Lower leg skin (tissue), 4 donors: Measurements from ENCODE around the gene CSNK1G3. TPM values are rescaled to one million over a fixed set of nuclear protein-coding genes. Genes with fewer than 3 reads are reported as not detected.

ENCODE experiments used
- DNase-seq, 2 donors: peaks; one replicate each; pipeline ENCODE4 v3.0.0-alpha.2; 2019; ENCODE audit warnings: low spot score in 2 of 2
- H3K4me3 ChIP-seq: fragments of 200-600 bp; sonication (generic); 2 replicates; pipeline ENCODE4 v1.5.1; 2017; ENCODE audit warnings: mild to moderate bottlenecking, low read depth; ENCODE audit not compliant: poor library complexity, severe bottlenecking
- POLR2A ChIP-seq, 2 donors: fragments of 450-650 bp; IDR thresholded peaks; one replicate each; pipeline ENCODE4 v1.6.1; 2016 to 2017; ENCODE audit warnings: antibody characterized with exemption in 2 of 2, mild to moderate bottlenecking in 1 of 2, moderate library complexity in 1 of 2
- WGBS, 2 donors: methylation state at CpG; one replicate each; pipeline ENCODE4 v1.1.5; 2018; 5-methylcytosine and 5-hydroxymethylcytosine counted together
- intact Hi-C: fragments of 100-400 bp; cut with DNase I; formaldehyde crosslinking; loops from one replicate; pipeline ENCODE4 v1.15.0; 2023; ENCODE audit warnings: low total_unique reads
- total RNA-seq, 4 donors: library from RNA; depleted of rRNA; stranded (reverse); fragments of >200 nt; gene quantifications; one replicate each; pipeline ENCODE4 v1.1.0, GENCODE V29; 2016
- TF ChIP-seq, protein P1 (sequence below), 3 donors: fragments of 450-650 bp; IDR thresholded peaks; one replicate each; pipeline ENCODE4 v1.5.1; 2016; ENCODE audit warnings: antibody characterized with exemption in 3 of 3, mild to moderate bottlenecking in 3 of 3, moderate library complexity in 2 of 3

The CSNK1G3 gene
- total RNA-seq, 4 donors from 2014 or later, result 21.5 to 32.8 (median 25.1) TPM

DNA sequence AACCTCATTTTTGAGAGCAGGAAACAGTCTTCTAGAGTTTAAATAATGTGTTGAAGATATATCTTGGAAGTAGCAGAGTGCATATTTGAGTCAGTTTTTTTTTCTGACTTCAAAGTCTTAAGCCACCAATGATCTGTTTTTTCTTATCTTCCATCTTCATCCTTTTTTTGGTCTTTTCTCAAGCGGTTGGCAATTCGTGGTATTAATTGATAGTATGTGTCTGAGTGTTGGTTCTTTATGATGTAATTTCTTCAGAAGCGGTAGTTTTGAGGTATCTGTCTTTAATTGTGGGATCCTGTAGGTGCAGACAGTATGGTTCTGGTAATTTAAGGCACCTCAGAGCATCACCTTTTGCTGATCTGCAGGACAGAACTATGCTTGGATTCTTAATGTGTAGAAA is 3.9 kb downstream of the CSNK1G3 start:
- 80 to 85% methylated on average over 3 of the region's 3 CpGs for WGBS, 2 donors
- TF ChIP-seq, protein P1, sequence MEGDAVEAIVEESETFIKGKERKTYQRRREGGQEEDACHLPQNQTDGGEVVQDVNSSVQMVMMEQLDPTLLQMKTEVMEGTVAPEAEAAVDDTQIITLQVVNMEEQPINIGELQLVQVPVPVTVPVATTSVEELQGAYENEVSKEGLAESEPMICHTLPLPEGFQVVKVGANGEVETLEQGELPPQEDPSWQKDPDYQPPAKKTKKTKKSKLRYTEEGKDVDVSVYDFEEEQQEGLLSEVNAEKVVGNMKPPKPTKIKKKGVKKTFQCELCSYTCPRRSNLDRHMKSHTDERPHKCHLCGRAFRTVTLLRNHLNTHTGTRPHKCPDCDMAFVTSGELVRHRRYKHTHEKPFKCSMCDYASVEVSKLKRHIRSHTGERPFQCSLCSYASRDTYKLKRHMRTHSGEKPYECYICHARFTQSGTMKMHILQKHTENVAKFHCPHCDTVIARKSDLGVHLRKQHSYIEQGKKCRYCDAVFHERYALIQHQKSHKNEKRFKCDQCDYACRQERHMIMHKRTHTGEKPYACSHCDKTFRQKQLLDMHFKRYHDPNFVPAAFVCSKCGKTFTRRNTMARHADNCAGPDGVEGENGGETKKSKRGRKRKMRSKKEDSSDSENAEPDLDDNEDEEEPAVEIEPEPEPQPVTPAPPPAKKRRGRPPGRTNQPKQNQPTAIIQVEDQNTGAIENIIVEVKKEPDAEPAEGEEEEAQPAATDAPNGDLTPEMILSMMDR (IDR thresholded peaks at IDR 0.05), result no peak
- no peak for TF ChIP-seq POLR2A (IDR thresholded peaks at IDR 0.05)
- intact Hi-C loops, result no loop called here
- H3K4me3 ChIP-seq, result no peak overlapping the region
- no peak for DNase-seq

DNA sequence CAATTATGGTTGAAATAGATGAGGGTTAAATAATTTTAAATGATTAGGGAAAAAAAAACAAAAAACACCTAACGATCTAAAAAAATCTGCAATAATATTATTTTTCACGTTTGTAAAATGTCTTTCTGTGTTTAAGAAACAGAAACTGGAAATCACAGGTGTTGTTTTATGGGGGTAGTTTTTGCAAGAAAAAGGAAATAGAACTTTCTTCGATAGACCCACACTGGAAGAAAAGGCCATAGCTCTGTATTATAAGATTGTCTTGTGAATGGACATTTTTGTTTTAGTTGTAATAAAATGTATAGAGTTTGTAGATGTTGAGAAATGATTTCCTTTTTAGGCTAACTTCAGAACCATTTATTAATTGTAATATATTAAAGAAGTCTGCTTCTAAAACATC is 5.5 kb downstream of the CSNK1G3 start:
- TF ChIP-seq POLR2A (IDR thresholded peaks at IDR 0.05), result no peak
- TF ChIP-seq, protein P1 (IDR thresholded peaks at IDR 0.05), result no peak
- intact Hi-C loops, result no loop called here
- H3K4me3 ChIP-seq, result no peak overlapping the region
- no peak for DNase-seq
- 77 to 88% methylated on average over 3 of the region's 3 CpGs for WGBS, 2 donors

GRCh38 chr5:123518111-123518510 is 6.1 kb downstream of the CSNK1G3 start:
- intact Hi-C loops, result no loop called here
- no peak for DNase-seq

GRCh38 chr5:123520677-123521247 is 8.8 kb downstream of the CSNK1G3 start:
- TF ChIP-seq, protein P1 (IDR thresholded peaks at IDR 0.05), result no peak
- no peak for TF ChIP-seq POLR2A (IDR thresholded peaks at IDR 0.05)
- intact Hi-C loops, result no loop called here
- DNase-seq, result no peak
- H3K4me3 ChIP-seq, result no peak overlapping the region

More at GRCh38 chr5:123518111-123518510, 6.1 kb downstream of the CSNK1G3 start:
- H3K4me3 ChIP-seq, result no peak overlapping the region
- TF ChIP-seq POLR2A (IDR thresholded peaks at IDR 0.05), result no peak
- TF ChIP-seq, protein P1 (IDR thresholded peaks at IDR 0.05), result no peak

DNA sequence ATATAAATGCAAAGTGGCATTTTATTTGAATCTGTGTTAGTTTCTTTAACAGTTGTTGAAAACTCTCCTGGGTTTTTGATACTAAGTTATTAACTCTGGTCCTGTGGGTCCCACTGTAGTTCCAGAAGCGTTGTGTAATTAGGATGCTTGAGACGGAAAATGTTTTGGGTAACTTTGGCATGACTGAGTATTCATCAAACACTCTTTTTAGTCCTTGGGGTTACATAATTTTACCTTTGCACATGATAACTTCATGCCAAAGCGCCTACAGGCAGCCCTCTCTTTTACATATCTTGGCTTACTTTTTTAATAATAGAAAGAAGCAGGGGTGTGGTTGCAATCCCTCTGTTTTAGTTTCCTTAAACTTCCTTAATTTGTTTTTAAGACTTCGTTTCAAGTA is 12.2 kb downstream of the CSNK1G3 start:
- DNase-seq, result no peak
- intact Hi-C loops, result no loop called here
- no peak overlapping the region for H3K4me3 ChIP-seq
- TF ChIP-seq POLR2A (IDR thresholded peaks at IDR 0.05), result no peak
- TF ChIP-seq, protein P1 (IDR thresholded peaks at IDR 0.05), result no peak
- WGBS, 2 donors, result 18 to 19% methylated on average over 4 of the region's 4 CpGs

DNA sequence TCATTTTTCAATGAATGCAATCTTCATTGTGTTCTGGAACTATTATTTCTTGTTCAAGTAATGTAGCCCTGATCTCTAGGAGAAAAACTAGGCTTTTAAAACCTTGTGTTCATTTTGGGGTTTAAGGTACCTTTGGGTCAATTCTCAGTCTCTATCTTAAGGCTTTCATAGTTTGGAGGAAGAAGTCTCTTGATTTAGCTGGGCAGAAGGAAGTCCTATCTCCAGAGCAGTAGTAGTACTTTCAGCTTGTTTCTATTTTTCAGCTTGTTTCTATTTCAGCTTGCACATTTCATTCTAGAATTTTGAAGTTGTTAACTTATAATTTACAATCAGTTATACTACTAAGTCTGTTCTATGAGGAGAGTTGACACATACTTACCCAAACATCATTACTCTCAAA is 15.2 kb downstream of the CSNK1G3 start:
- intact Hi-C loops, result no loop called here
- TF ChIP-seq POLR2A (IDR thresholded peaks at IDR 0.05), result no peak
- TF ChIP-seq, protein P1 (IDR thresholded peaks at IDR 0.05), result no peak
- no peak overlapping the region for H3K4me3 ChIP-seq
- no peak for DNase-seq
